IPS-15b (cell line): ENCODE measurements around the gene PRICKLE4.
"Not testable (repeated sequence)": the region's sequence is repeated elsewhere in the genome, so short reads cannot be mapped to it uniquely, and the experiment has no call there.

Source experiments
- H3K27me3 ChIP-seq: one replicate; pipeline ENCODE4 v1.6.1; 2013; ENCODE audit warnings: low read length; ENCODE audit not compliant: control insufficient read depth, insufficient read depth
- H3K36me3 ChIP-seq: one replicate; pipeline ENCODE4 v1.6.1; 2013; ENCODE audit warnings: low read length; ENCODE audit not compliant: control insufficient read depth, insufficient read depth
- H3K4me1 ChIP-seq: one replicate; pipeline ENCODE4 v1.6.1; 2013; ENCODE audit warnings: mild to moderate bottlenecking, low read length; ENCODE audit not compliant: control insufficient read depth, insufficient read depth
- H3K4me3 ChIP-seq: one replicate; pipeline ENCODE4 v1.5.1; 2013; ENCODE audit warnings: low read depth, low read length
- H3K9ac ChIP-seq: one replicate; pipeline ENCODE4 v1.6.1; 2013; ENCODE audit warnings: low read depth, mild to moderate bottlenecking, low read length
- H3K9me3 ChIP-seq: one replicate; pipeline ENCODE4 v1.6.1; 2013; ENCODE audit warnings: mild to moderate bottlenecking, low read length; ENCODE audit not compliant: control insufficient read depth, insufficient read depth

PRICKLE4 gene

GRCh38 chr6:41748542-41748941 lies 32.0 kb upstream of the PRICKLE4 start:
- no peak overlapping the region for H3K9ac ChIP-seq

DNA sequence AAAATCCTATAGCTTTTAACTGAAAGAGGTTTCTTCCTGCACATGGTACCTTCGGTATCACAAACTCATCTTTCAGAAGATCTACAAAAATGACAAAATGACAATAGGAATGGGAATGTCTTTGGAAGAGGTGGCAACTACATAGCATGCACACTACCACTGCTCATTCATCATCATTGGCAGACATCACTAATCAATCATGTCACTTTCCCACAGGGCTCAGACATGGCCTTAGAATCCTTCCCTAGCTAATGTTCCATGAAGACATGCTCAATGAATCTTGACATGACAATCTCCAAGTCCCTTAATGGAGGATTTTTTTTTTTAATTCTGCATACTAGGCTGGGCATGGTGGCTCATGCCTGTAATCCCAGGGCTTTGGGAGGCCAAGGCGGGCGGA lies 30.2 kb upstream of the PRICKLE4 start:
- H3K4me3 ChIP-seq, result no peak overlapping the region
- no peaks in the 10 kb centered on the region for H3K36me3 ChIP-seq
- no peaks in the 10 kb centered on the region for H3K9me3 ChIP-seq
- H3K9ac ChIP-seq, result no peak overlapping the region
- H3K27me3 ChIP-seq, result no peaks in the 10 kb centered on the region
- H3K4me1 ChIP-seq, result no peaks in the 10 kb centered on the region

More at GRCh38 chr6:41748542-41748941, 32.0 kb upstream of the PRICKLE4 start:
- no peaks in the 10 kb centered on the region for H3K36me3 ChIP-seq
- no peaks in the 10 kb centered on the region for H3K9me3 ChIP-seq
- no peak overlapping the region for H3K4me3 ChIP-seq
- H3K27me3 ChIP-seq, result no peaks in the 10 kb centered on the region
- no peaks in the 10 kb centered on the region for H3K4me1 ChIP-seq

- no peaks in the 10 kb centered on the region for H3K36me3 ChIP-seq
- H3K4me1 ChIP-seq, result peaks cover 3% of the 10 kb centered on the region
- H3K9ac ChIP-seq, result no peak overlapping the region
- H3K27me3 ChIP-seq, result no peaks in the 10 kb centered on the region
- no peaks in the 10 kb centered on the region for H3K9me3 ChIP-seq
- no peak overlapping the region for H3K4me3 ChIP-seq
Measured at GRCh38 chr6:41755895-41756294, 24.7 kb upstream of the PRICKLE4 start.

GRCh38 chr6:41756354-41756753 lies 24.2 kb upstream of the PRICKLE4 start:
- Histone ChIP-seq H3K9ac (no peak overlapping the region), H3K4me1 (peaks cover 3% of the 10 kb centered on the region), H3K4me3 (no peak overlapping the region)

DNA sequence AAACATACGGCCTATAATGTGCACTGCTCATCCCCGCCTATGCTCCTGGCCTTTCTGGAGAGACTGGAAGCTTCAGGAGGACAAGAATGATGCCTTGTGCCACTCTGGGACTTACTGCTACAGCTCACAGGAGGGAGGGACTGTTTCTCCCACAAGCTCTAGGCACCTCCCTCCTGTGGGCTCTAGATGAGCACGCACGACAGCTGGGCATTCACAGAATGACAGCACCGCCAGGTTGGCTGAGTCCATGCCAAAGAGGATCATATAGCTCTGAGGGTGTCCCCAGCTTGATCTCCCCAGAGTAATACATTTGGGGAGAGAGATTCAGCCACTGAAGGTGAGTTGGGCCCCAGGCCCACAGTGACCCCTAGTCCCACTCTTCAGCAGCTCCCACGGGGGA lies 23.3 kb upstream of the PRICKLE4 start:
- no peaks in the 10 kb centered on the region for H3K36me3 ChIP-seq
- peaks cover 3% of the 10 kb centered on the region for H3K4me1 ChIP-seq
- no peak overlapping the region for H3K4me3 ChIP-seq
- H3K9ac ChIP-seq, result no peak overlapping the region
- H3K27me3 ChIP-seq, result no peaks in the 10 kb centered on the region
- no peaks in the 10 kb centered on the region for H3K9me3 ChIP-seq

More at GRCh38 chr6:41756354-41756753, 24.2 kb upstream of the PRICKLE4 start:
- Histone ChIP-seq H3K27me3 (no peaks in the 10 kb centered on the region), H3K36me3 (no peaks in the 10 kb centered on the region), H3K9me3 (no peaks in the 10 kb centered on the region)

DNA sequence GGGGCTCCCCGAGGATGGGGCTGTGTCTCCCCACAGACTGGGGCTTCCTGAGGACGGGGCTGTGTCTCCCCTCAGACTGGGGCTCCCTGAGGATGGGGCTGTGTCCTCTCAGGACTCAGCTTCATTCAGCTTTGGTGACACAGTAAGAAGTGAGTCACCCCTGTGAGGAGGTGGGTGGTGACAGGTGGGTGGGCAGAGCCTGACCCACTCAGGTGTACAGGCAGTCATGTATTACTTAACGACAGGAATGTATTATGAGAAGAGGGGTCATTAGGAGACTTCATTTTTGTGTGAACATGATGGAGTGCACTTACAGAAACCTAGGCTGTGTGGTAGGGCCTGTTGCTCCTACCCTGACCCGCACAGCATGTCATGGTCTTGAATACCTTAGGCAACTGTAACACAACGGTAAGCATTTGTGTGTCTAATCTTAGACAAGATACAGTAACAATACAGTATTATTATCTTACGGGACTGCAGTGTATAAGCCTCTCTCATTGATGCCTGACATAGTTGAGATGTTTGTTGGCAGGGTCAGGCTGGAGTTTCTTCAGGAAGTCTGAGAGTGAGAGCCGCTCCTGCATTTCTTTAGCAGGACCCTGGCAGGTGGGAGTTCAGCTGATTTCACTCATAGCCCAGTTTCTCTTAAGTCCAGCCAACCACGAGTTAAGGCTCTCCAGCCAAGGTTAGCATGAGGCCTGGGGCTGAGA lies 22.5 kb upstream of the PRICKLE4 start:
- H3K36me3 ChIP-seq, result no peaks in the 10 kb centered on the region
- H3K9ac ChIP-seq, result no peak overlapping the region
- H3K4me3 ChIP-seq, result no peak overlapping the region
- no peaks in the 10 kb centered on the region for H3K9me3 ChIP-seq
- peaks cover 3% of the 10 kb centered on the region for H3K4me1 ChIP-seq
- no peaks in the 10 kb centered on the region for H3K27me3 ChIP-seq

DNA sequence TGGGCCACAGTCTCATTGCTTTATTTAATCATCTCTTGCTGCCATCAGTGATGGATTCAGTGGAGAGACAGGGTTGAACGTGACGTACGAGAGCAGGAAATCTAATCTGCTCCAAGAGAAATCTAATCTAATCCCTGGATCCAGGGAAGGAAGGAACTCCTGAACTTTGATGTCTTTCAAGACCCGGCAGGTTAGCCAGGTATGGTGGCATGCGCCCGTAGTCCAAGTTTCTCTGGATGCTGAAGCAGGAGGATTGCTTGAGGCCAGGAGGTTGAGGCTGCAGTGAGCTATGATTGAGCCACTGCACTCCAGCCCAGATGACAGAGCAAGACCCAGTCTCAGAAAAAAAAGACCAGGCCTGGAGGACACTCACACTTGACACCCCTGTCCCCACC lies 21.9 kb upstream of the PRICKLE4 start:
- Histone ChIP-seq H3K9me3 (no peaks in the 10 kb centered on the region), H3K4me1 (peaks cover 3% of the 10 kb centered on the region), H3K9ac (no peak overlapping the region), H3K27me3 (no peaks in the 10 kb centered on the region), H3K4me3 (no peak overlapping the region), H3K36me3 (no peaks in the 10 kb centered on the region)

GRCh38 chr6:41759106-41759904 lies 21.3 kb upstream of the PRICKLE4 start:
- peaks cover 3% of the 10 kb centered on the region for H3K4me1 ChIP-seq
- no peak overlapping the region for H3K4me3 ChIP-seq
- no peaks in the 10 kb centered on the region for H3K27me3 ChIP-seq
- no peak overlapping the region for H3K9ac ChIP-seq
- H3K9me3 ChIP-seq, result no peaks in the 10 kb centered on the region
- H3K36me3 ChIP-seq, result no peaks in the 10 kb centered on the region

DNA sequence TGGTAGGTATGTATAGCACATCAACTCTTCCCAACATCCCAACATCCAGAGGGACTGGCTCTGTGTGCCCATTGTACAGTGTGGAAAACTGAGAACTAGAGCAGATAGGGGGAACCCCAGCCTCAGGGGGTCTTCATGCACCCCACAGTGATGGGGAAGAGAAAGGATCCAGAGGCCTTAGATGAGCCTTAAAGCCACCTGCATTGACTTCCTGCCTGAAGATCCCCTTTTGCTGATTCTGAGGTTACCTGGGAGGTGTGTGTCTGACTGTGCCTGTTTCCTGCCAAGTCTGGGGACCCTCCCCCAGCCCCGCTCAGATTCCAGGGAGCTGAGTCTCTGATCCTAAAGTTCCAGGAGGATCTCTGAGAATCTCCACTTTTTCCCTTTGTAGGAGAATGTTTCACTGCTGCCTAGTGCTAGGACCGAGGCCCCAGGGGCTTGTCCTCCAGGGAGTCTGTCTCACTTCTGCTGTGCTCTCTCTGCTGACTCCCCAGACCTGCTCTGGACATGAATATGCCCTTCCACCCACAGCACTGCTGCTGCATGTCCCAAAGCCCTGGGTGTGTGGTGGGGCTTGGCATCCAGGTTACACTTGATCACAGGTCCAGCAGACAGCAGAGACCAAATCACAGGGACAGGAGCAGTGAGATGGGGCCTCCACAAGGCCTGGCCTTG lies 20.5 kb upstream of the PRICKLE4 start:
- Histone ChIP-seq H3K9me3 (no peaks in the 10 kb centered on the region), H3K4me1 (peaks cover 3% of the 10 kb centered on the region), H3K4me3 (no peak overlapping the region), H3K27me3 (no peaks in the 10 kb centered on the region), H3K9ac (no peak overlapping the region), H3K36me3 (no peaks in the 10 kb centered on the region)

- Histone ChIP-seq H3K36me3 (no peaks in the 10 kb centered on the region), H3K4me3 (no peak overlapping the region), H3K4me1 (no peaks in the 10 kb centered on the region), H3K27me3 (no peaks in the 10 kb centered on the region), H3K9me3 (no peaks in the 10 kb centered on the region), H3K9ac (no peak overlapping the region)
Measured at GRCh38 chr6:41763470-41763869, 17.1 kb upstream of the PRICKLE4 start.

- not testable (repeated sequence) for H3K9me3 ChIP-seq, H3K36me3 ChIP-seq, H3K4me1 ChIP-seq, H3K9ac ChIP-seq, H3K27me3 ChIP-seq, H3K4me3 ChIP-seq
Measured at GRCh38 chr6:41766043-41766664, 14.4 kb upstream of the PRICKLE4 start.
